Body of pancreas (tissue), 4 donors: ENCODE measurements around the gene SLC16A9. TPM values are rescaled to one million over a fixed set of nuclear protein-coding genes. Genes with fewer than 3 reads are reported as not detected.
"Not testable (repeated sequence)": the region's sequence is repeated elsewhere in the genome, so short reads cannot be mapped to it uniquely, and the experiment has no call there.

ENCODE experiments used
- ATAC-seq: fragments of 150-250 bp; one replicate; pipeline ENCODE4 v1.9.1; 2016
- DNase-seq, 4 donors: peaks; one replicate each; pipeline ENCODE4 v3.0.0-alpha.2; 2019
- H3K27ac ChIP-seq, 4 donors: fragments of 200-600 bp; sonication (generic); 1 replicate in 3 of 4; 2 replicates in 1 of 4; pipeline versions ENCODE4 v1.5.1 to v1.6.1; 2016 to 2019; ENCODE audit warnings: mild to moderate bottlenecking in 1 of 4, mixed read lengths in 1 of 4, moderate library complexity in 1 of 4
- H3K27me3 ChIP-seq, 2 donors: fragments of 200-600 bp; sonication (generic); one replicate each; pipeline ENCODE4 v1.6.0; 2016; ENCODE audit warnings: mild to moderate bottlenecking in 1 of 2
- H3K36me3 ChIP-seq, 2 donors: fragments of 200-600 bp; sonication (generic); replicated peaks in 1 of 2; 2 replicates each; pipeline ENCODE4 v1.5.1; 2016; ENCODE audit warnings: low read depth in 2 of 2; ENCODE audit not compliant: insufficient read depth in 1 of 2
- H3K4me1 ChIP-seq: fragments of 200-600 bp; sonication (generic); one replicate; pipeline ENCODE4 v1.6.0; 2016
- H3K4me3 ChIP-seq, 2 donors: fragments of 200-600 bp; sonication (generic); 1 replicate in 1 of 2; 2 replicates in 1 of 2; pipeline ENCODE4 v1.5.1; 2016 to 2019
- H3K9me3 ChIP-seq, 3 donors: fragments of 200-600 bp; sonication (generic); 1 replicate in 2 of 3; 2 replicates in 1 of 3; pipeline ENCODE4 v1.5.1; 2016
- POLR2A ChIP-seq, 3 donors: fragments of 450-650 bp; IDR thresholded peaks; one replicate each; pipeline ENCODE4 v1.6.1; 2016; ENCODE audit warnings: antibody characterized with exemption in 3 of 3, mild to moderate bottlenecking in 2 of 3
- WGBS, 2 donors: methylation state at CpG; one replicate each; pipeline ENCODE4 v1.1.5; 2017; 5-methylcytosine and 5-hydroxymethylcytosine counted together
- intact Hi-C: fragments of 100-400 bp; cut with DNase I; formaldehyde crosslinking; loops from one replicate; pipeline ENCODE4 v1.15.1; 2023
- total RNA-seq, 2 donors: library from RNA; depleted of rRNA; stranded (reverse); fragments of >200 nt; gene quantifications; one replicate each; pipeline ENCODE4 v1.1.0, GENCODE V29; 2016
- TF ChIP-seq, protein P1 (sequence below), 7 experiments: fragments of 450-650 bp in 4 of 7; fragments of 200-600 bp in 3 of 7; sonication (generic) in 3 of 7; IDR thresholded peaks; one replicate each; pipeline ENCODE4 v1.5.1; 2016 to 2019; ENCODE audit warnings: antibody characterized with exemption in 7 of 7

SLC16A9 gene
- total RNA-seq, 2 donors from 2014 or later, result 0.78 to 2.6 TPM

DNA sequence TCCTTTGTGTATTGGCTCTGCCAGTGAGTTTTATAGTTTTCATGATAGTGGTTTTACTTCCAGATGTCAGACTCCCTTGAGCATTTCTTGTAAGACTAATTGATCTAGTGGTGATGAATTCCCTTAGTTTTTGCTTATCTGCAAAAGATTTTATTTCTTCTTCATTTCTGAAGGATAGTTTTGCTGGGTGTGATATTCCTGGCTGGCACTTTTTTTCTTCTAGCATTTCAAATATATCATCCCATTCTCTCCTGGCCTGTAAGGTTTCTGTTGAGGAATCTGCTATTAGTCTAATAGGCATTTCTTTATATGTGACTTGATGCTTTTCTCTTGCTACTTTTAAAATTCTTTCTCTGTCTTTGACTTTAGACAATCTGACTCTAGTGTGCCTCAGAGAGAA, 64.8 kb downstream of the SLC16A9 start:
- H3K27me3 ChIP-seq, result no peaks in the 10 kb centered on the region
- ATAC-seq (no peak), DNase-seq (no peak)
- H3K4me1 ChIP-seq, result no peaks in the 10 kb centered on the region
- H3K9me3 ChIP-seq, result no peaks in the 10 kb centered on the region
- no peak for TF ChIP-seq POLR2A (IDR thresholded peaks at IDR 0.05)
- TF ChIP-seq, protein P1, sequence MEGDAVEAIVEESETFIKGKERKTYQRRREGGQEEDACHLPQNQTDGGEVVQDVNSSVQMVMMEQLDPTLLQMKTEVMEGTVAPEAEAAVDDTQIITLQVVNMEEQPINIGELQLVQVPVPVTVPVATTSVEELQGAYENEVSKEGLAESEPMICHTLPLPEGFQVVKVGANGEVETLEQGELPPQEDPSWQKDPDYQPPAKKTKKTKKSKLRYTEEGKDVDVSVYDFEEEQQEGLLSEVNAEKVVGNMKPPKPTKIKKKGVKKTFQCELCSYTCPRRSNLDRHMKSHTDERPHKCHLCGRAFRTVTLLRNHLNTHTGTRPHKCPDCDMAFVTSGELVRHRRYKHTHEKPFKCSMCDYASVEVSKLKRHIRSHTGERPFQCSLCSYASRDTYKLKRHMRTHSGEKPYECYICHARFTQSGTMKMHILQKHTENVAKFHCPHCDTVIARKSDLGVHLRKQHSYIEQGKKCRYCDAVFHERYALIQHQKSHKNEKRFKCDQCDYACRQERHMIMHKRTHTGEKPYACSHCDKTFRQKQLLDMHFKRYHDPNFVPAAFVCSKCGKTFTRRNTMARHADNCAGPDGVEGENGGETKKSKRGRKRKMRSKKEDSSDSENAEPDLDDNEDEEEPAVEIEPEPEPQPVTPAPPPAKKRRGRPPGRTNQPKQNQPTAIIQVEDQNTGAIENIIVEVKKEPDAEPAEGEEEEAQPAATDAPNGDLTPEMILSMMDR (IDR thresholded peaks at IDR 0.05), result no peak
- no peak overlapping the region for H3K27ac ChIP-seq
- no peaks in the 10 kb centered on the region for H3K36me3 ChIP-seq
- intact Hi-C loops, result no loop called here
- no peak overlapping the region for H3K4me3 ChIP-seq

DNA sequence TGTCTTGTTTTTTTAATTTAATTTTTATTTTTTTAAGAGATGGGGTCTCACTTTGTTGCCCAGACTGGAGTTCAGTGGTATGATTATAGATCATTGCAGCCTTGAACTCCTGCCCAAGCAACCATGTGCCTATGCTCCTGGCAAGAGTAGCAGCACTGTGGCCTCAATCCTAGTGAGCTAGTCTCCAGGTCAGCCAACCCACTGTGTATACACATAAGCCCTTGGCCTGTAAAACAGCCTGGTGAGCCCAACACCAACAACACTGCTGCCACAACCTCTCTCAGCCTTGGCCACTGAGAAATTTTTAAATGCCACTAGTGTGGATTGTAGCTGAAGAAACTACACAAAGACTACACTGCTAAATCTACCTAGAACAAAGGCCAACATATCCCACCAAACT, 68.0 kb downstream of the SLC16A9 start:
- H3K27ac ChIP-seq, H3K4me1 ChIP-seq, ATAC-seq, DNase-seq, H3K27me3 ChIP-seq, H3K9me3 ChIP-seq, H3K36me3 ChIP-seq, H3K4me3 ChIP-seq, intact Hi-C loops: not testable (repeated sequence)

DNA sequence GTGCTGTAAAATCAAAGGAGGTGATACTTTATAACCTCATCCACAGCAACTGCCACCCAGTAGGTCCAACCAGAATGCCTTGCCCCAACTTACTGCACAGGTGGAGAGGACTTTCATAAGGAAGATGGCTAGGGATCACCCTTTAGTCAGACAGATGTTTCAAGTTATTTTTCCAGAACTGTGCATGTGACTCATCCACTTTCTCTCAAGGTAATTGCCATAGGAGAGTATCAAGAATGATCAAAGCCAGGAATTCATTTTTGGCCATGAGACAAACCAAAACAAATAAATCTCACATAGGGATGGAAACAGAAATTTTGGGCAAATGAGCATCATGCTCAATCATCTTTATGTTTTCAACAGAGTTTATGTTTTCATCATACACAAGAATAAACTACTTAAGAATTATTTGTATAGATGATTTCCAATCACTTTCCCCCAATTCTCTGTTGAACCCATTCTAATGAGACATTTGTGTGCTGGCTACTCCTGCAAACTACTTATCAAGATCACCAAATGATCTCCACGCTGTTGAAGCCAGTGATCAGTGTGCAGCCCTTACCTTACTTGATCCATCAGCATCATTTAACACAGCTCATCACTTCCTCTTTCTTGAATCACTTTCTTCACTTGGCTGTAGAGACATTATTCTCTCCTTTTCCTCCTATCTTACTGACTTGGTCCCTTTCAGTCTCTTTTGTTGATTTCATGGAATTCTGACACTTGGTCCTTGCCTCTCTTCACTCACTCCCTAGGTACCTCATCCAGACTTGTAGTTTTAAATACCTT, 74.0 kb downstream of the SLC16A9 start:
- H3K27me3 ChIP-seq, result no peaks in the 10 kb centered on the region
- no peaks in the 10 kb centered on the region for H3K36me3 ChIP-seq
- intact Hi-C loops, result loop anchor here (10.0 kb wide), 2 partner anchors 179 to 399 kb away; no protein-coding TSS in a partner anchor
- H3K4me1 ChIP-seq, result no peaks in the 10 kb centered on the region
- no peak overlapping the region for H3K4me3 ChIP-seq
- no peaks in the 10 kb centered on the region for H3K9me3 ChIP-seq
- DNase-seq (no peak), ATAC-seq (no peak)
- WGBS, 2 donors, result 56 to 59% methylated on average over 1 of the region's 1 CpG
- H3K27ac ChIP-seq, result no peak overlapping the region
- TF ChIP-seq, protein P1 (IDR thresholded peaks at IDR 0.05), result no peak
- TF ChIP-seq POLR2A (IDR thresholded peaks at IDR 0.05), result no peak

DNA sequence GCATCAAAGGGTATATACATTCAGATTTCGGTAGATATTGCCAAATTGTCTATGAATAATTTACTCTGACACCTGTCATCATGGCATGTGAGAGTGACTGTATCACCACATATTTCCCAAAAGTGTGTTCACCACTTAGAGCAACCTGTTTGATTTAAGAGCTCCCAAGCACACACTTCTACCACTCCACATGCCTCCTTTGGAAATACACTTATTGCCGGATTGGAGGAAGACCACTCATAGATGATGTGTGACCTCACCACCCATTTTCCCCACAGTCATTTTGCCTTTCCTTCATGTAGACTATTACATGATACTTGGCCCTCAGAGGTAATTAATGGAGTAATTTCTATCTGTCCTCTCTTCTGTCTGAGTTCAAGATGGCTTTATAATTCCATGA, 75.5 kb downstream of the SLC16A9 start:
- no peak overlapping the region for H3K27ac ChIP-seq
- ATAC-seq (no peak), DNase-seq (no peak)
- no peaks in the 10 kb centered on the region for H3K36me3 ChIP-seq
- intact Hi-C loops, result loop anchor here (10.0 kb wide), 2 partner anchors 181 to 401 kb away; no protein-coding TSS in a partner anchor
- TF ChIP-seq, protein P1 (IDR thresholded peaks at IDR 0.05), result no peak
- no peak for TF ChIP-seq POLR2A (IDR thresholded peaks at IDR 0.05)
- no peaks in the 10 kb centered on the region for H3K4me1 ChIP-seq
- no peaks in the 10 kb centered on the region for H3K9me3 ChIP-seq
- H3K4me3 ChIP-seq, result no peak overlapping the region
- 64 to 72% methylated on average over 2 of the region's 2 CpGs for WGBS, 2 donors
- no peaks in the 10 kb centered on the region for H3K27me3 ChIP-seq

DNA sequence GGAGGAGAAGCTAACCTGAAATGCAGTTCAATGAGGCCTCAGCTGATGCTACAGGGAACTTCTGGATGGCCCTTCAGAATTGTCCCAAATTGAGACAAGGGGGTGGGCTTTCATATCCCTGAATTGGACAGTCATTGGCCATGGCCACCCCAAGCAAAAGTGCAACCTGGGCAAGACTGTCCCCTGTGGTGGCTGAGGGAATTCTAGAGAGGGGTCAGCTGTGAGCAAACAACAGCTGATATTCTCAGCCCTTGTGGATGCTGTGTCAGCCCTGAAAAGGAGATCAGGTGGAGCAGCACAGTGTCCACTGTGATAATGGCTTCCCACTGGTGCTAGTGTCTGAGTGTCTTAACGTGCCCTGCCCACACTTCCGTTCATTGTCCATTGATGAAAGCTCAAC, 76.6 kb downstream of the SLC16A9 start:
- intact Hi-C loops, result loop anchor here (10.0 kb wide), 2 partner anchors 182 to 402 kb away; no protein-coding TSS in a partner anchor
- Histone ChIP-seq H3K27ac (no peak overlapping the region), H3K4me1 (no peaks in the 10 kb centered on the region), H3K36me3 (no peaks in the 10 kb centered on the region), H3K27me3 (no peaks in the 10 kb centered on the region), H3K4me3 (no peak overlapping the region), H3K9me3 (no peaks in the 10 kb centered on the region)
- DNase-seq (no peak), ATAC-seq (no peak)
- TF ChIP-seq, protein P1 (IDR thresholded peaks at IDR 0.05), result no peak
- TF ChIP-seq POLR2A (IDR thresholded peaks at IDR 0.05), result no peak
- WGBS, 2 donors, result 90% methylated on average over 2 of the region's 2 CpGs
